RWPE2 (cell line): ENCODE results near the gene ODAD3.
"Not testable (repeated sequence)": the region's sequence is repeated elsewhere in the genome, so short reads cannot be mapped to it uniquely, and the experiment has no call there.

ENCODE experiments used
- ATAC-seq: fragments of 200-7000 bp; cut with Tn5 transposase; 3 replicates; pipeline ENCODE4 v1.9.1; 2021; ENCODE audit warnings: low read depth
- DNase-seq: peaks from one replicate; pipeline ENCODE4 v3.0.0-alpha.2; 2020; ENCODE audit warnings: low spot score
- H3K27ac ChIP-seq: fragments of 450-650 bp; 2 replicates; pipeline ENCODE4 v1.5.1; 2017; ENCODE audit warnings: mild to moderate bottlenecking; ENCODE audit not compliant: poor library complexity, severe bottlenecking
- H3K27me3 ChIP-seq: fragments of 250-450 bp; sonication (Bioruptor Pico); 2 replicates; pipeline ENCODE4 v1.5.1; 2021; ENCODE audit warnings: mild to moderate bottlenecking, moderate library complexity; ENCODE audit not compliant: insufficient read depth, poor library complexity, severe bottlenecking
- H3K36me3 ChIP-seq: fragments of 250-450 bp; sonication (Bioruptor Pico); 2 replicates; pipeline ENCODE4 v1.5.1; 2020; ENCODE audit warnings: low read depth, mild to moderate bottlenecking, moderate library complexity
- H3K4me1 ChIP-seq: fragments of 250-450 bp; sonication (Bioruptor Pico); 2 replicates; pipeline ENCODE4 v1.5.1; 2021; ENCODE audit warnings: mild to moderate bottlenecking, moderate library complexity; ENCODE audit not compliant: insufficient read depth, poor library complexity, severe bottlenecking
- H3K4me3 ChIP-seq: fragments of 250-450 bp; sonication (Bioruptor Pico); 2 replicates; pipeline ENCODE4 v1.5.1; 2021; ENCODE audit warnings: mild to moderate bottlenecking, moderate library complexity; ENCODE audit not compliant: severe bottlenecking
- H3K9me3 ChIP-seq: fragments of 250-450 bp; sonication (Bioruptor Pico); 2 replicates; pipeline ENCODE4 v1.5.1; 2021; ENCODE audit warnings: mild to moderate bottlenecking, moderate library complexity; ENCODE audit not compliant: severe bottlenecking
- CTCF ChIP-seq: fragments of 450-650 bp; IDR thresholded peaks from one replicate; pipeline ENCODE4 v1.5.1; 2017; ENCODE audit warnings: mild to moderate bottlenecking, moderate library complexity; ENCODE audit not compliant: poor library complexity, severe bottlenecking

Gene ODAD3

DNA sequence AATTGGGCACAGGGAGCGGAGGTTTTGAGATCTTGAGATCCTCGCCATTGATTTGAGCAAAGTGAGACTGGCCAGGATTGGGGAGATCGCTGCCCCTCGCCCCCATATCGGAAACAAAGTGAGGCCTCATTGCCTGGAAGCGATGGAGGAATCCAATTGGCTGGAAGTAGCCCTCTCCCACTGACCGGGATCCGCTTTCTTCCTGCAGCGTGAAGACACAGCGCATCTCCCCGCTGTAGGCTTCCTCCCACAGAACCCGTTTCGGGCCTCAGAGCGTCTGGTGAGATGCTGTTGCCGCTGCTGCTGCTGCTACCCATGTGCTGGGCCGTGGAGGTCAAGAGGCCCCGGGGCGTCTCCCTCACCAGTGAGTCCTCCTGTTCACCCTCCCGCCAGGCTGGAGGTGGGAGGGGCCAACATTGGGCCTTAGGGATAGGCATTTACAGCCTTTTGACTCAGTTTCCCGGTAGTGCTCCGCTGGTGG is 952 bp upstream of the ODAD3 start:
- Histone ChIP-seq H3K4me3 (peak overlapping the region; percentile 67), H3K27ac (peak overlapping the region; percentile 46), H3K4me1 (no peaks in the 10 kb centered on the region), H3K27me3 (no peaks in the 10 kb centered on the region), H3K36me3 (peaks cover 43% of the 10 kb centered on the region), H3K9me3 (no peaks in the 10 kb centered on the region)
- DNase-seq, result no peak
- no peak for TF ChIP-seq CTCF
- ATAC-seq, result no peak

DNA sequence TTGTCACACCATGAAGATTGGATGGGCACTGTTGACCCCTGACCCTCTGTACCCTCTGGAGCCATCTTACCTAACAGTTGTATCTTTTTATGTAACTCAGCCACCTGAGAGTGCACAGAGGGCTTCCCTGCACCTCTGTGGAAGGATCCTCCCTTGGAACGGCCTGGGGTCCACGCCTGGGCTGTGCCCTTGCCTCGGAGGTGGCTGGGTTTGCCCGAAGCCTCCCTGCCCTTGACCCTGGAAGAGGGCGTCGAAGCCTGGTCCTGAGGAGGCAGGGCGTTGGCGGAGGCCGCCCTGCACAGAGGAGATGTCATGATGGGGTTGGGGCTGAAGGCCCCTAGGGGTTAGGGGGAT is 241 bp downstream of the ODAD3 start:
- peaks cover 31% of the 10 kb centered on the region for H3K36me3 ChIP-seq
- H3K27ac ChIP-seq, result no peak overlapping the region
- no peak for DNase-seq
- peak overlapping the region; percentile 67 for H3K4me3 ChIP-seq
- ATAC-seq, result no peak
- no peak for TF ChIP-seq CTCF
- no peaks in the 10 kb centered on the region for H3K27me3 ChIP-seq
- no peaks in the 10 kb centered on the region for H3K9me3 ChIP-seq
- H3K4me1 ChIP-seq, result no peaks in the 10 kb centered on the region

GRCh38 chr19:11433526-11433925 is 1.4 kb downstream of the ODAD3 start:
- not testable (repeated sequence) for H3K27me3 ChIP-seq, ATAC-seq, H3K27ac ChIP-seq, H3K4me1 ChIP-seq, H3K4me3 ChIP-seq, H3K9me3 ChIP-seq, DNase-seq
- peaks cover 24% of the 10 kb centered on the region for H3K36me3 ChIP-seq

- DNase-seq (no peak), ATAC-seq (no peak)
- Histone ChIP-seq H3K27me3 (no peaks in the 10 kb centered on the region), H3K9me3 (no peaks in the 10 kb centered on the region), H3K4me1 (peaks cover 4% of the 10 kb centered on the region), H3K36me3 (no peaks in the 10 kb centered on the region), H3K27ac (no peak overlapping the region), H3K4me3 (no peak overlapping the region)
- TF ChIP-seq CTCF, result no peak
Observed at GRCh38 chr19:11426656-11427055, 8.3 kb downstream of the ODAD3 start.

GRCh38 chr19:11425719-11426457 is 9.0 kb downstream of the ODAD3 start:
- no peaks in the 10 kb centered on the region for H3K9me3 ChIP-seq
- H3K36me3 ChIP-seq, result no peaks in the 10 kb centered on the region
- no peak for DNase-seq
- no peaks in the 10 kb centered on the region for H3K27me3 ChIP-seq
- peaks cover 4% of the 10 kb centered on the region for H3K4me1 ChIP-seq
- H3K4me3 ChIP-seq, result no peak overlapping the region
- TF ChIP-seq CTCF, result no peak
- ATAC-seq, result no peak
- H3K27ac ChIP-seq, result no peak overlapping the region
